ENCODE results near the gene PRR15L. TPM values are rescaled to one million over a fixed set of nuclear protein-coding genes. Genes with fewer than 3 reads are reported as not detected.

The PRR15L gene
- total and polyA plus RNA-seq, 8 donors, result 28.2 to 56.2 (median 40.8) TPM

- DNase-seq, result no peak
- no peaks in the 10 kb centered on the region for H3K27me3 ChIP-seq
- ATAC-seq, result peak; percentile 11
- H3K36me3 ChIP-seq, result peaks cover 0 to 6% of the 10 kb centered on the region in 2 donors
- intact Hi-C loops (cut with DNase I), result no loop called here
- H3K4me3 ChIP-seq, result no peak overlapping the region
- H3K27ac ChIP-seq, result peak overlapping the region in 1 of 2 donors; percentile 51
- TF ChIP-seq CTCF (IDR thresholded peaks at IDR 0.05), result no peak
- no peaks in the 10 kb centered on the region for H3K9me3 ChIP-seq
- peaks cover 15 to 41% of the 10 kb centered on the region in 2 donors for H3K4me1 ChIP-seq
These were observed 49.6 kb downstream of the PRR15L start for GRCh38 chr17:47907932-47908562.

GRCh38 chr17:47906443-47906842 lies 51.2 kb downstream of the PRR15L start:
- intact Hi-C loops (cut with DNase I), result no loop called here
- no peak for ATAC-seq
- no peak for DNase-seq
- no peak for TF ChIP-seq CTCF (IDR thresholded peaks at IDR 0.05)
- Histone ChIP-seq H3K4me3 (no peak overlapping the region), H3K36me3 (peaks cover 0 to 6% of the 10 kb centered on the region in 2 donors), H3K27ac (peak overlapping the region; percentile 70 to 77), H3K9me3 (no peaks in the 10 kb centered on the region), H3K27me3 (no peaks in the 10 kb centered on the region), H3K4me1 (peaks cover 15 to 41% of the 10 kb centered on the region in 2 donors)

GRCh38 chr17:47905221-47905733 lies 52.4 kb downstream of the PRR15L start:
- Histone ChIP-seq H3K36me3 (peaks cover 0 to 6% of the 10 kb centered on the region in 2 donors), H3K4me1 (peaks cover 15 to 51% of the 10 kb centered on the region in 2 donors), H3K27ac (peak overlapping the region; percentile 70 to 77), H3K9me3 (no peaks in the 10 kb centered on the region), H3K4me3 (no peak overlapping the region), H3K27me3 (no peaks in the 10 kb centered on the region)
- intact Hi-C loops (cut with DNase I), result no loop called here
- DNase-seq, result peak in 3 of 4 donors; percentile 67 to 77 (median 71)
- no peak for TF ChIP-seq CTCF (IDR thresholded peaks at IDR 0.05)
- ATAC-seq, result peak; percentile 89

- no peaks in the 10 kb centered on the region for H3K27me3 ChIP-seq
- H3K4me1 ChIP-seq, result peaks cover 25 to 66% of the 10 kb centered on the region in 2 donors
- ATAC-seq (no peak), DNase-seq (no peak)
- no peak overlapping the region for H3K27ac ChIP-seq
- no peak for TF ChIP-seq CTCF (IDR thresholded peaks at IDR 0.05)
- intact Hi-C loops (cut with DNase I), result no loop called here
- no peaks in the 10 kb centered on the region for H3K9me3 ChIP-seq
- no peak overlapping the region for H3K4me3 ChIP-seq
- peaks cover 0 to 21% of the 10 kb centered on the region in 2 donors for H3K36me3 ChIP-seq
These were observed 55.5 kb downstream of the PRR15L start for GRCh38 chr17:47902039-47902744.

Other genes starting within 250 kb of the PRR15L start
- gene TBX21, start 224.6 kb downstream of the PRR15L start, total RNA-seq, result 1 to 10 TPM; 2.4 to 2.8 TPM
- gene TBX21, start 224.6 kb downstream of the PRR15L start, polyA plus RNA-seq (ENCODE audit: insufficient read length in 6 of 6), result under 1 TPM in 5 of 6 donors, not detected in 1; 0.25 to 0.58 (median 0.38) TPM
- 10 to 100 TPM; 20.3 to 36.4 TPM for gene OSBPL7, start 136.1 kb downstream of the PRR15L start, total RNA-seq
- 10 to 100 TPM; 14.3 to 21.4 (median 17.6) TPM for gene OSBPL7, start 136.1 kb downstream of the PRR15L start, polyA plus RNA-seq (ENCODE audit: insufficient read length in 6 of 6)
- 10 to 100 TPM; 26.2 to 27.3 TPM for gene MRPL10, start 126.3 kb downstream of the PRR15L start, total RNA-seq
- gene MRPL10, start 126.3 kb downstream of the PRR15L start, polyA plus RNA-seq (ENCODE audit: insufficient read length in 6 of 6), result 10 to 100 TPM; 46.6 to 55.7 (median 51.2) TPM
- 1 to 10 TPM in 1 of 2 donors, under 1 TPM in 1; 0.44 to 6.7 TPM for gene LRRC46, start 126.2 kb downstream of the PRR15L start, total RNA-seq
- gene LRRC46, start 126.2 kb downstream of the PRR15L start, polyA plus RNA-seq (ENCODE audit: insufficient read length in 6 of 6), result 10 to 100 TPM in 3 of 6 donors, 1 to 10 TPM in 3; 2.4 to 16.5 (median 9.9) TPM
- 10 to 100 TPM; 26.4 to 33.1 TPM for gene SCRN2, start 116.6 kb downstream of the PRR15L start, total RNA-seq
- 10 to 100 TPM; 36.5 to 47.7 (median 43.4) TPM for gene SCRN2, start 116.6 kb downstream of the PRR15L start, polyA plus RNA-seq (ENCODE audit: insufficient read length in 6 of 6)
- 1 to 10 TPM in 1 of 2 donors, under 1 TPM in 1; 0.79 to 1.5 TPM for gene SP6, start 106.7 kb downstream of the PRR15L start, total RNA-seq
- gene SP6, start 106.7 kb downstream of the PRR15L start, polyA plus RNA-seq (ENCODE audit: insufficient read length in 6 of 6), result 1 to 10 TPM; 4.1 to 6.7 (median 4.9) TPM
- gene SP2, start 61.6 kb downstream of the PRR15L start, total RNA-seq, result 10 to 100 TPM; 14.2 to 15.2 TPM
- gene SP2, start 61.6 kb downstream of the PRR15L start, polyA plus RNA-seq (ENCODE audit: insufficient read length in 6 of 6), result 10 to 100 TPM; 21.2 to 23.0 (median 22.2) TPM
- 10 to 100 TPM; 36.4 to 40.0 TPM for gene PNPO, start 16.3 kb downstream of the PRR15L start, total RNA-seq
- 10 to 100 TPM; 10.7 to 14.4 (median 11.9) TPM for gene PNPO, start 16.3 kb downstream of the PRR15L start, polyA plus RNA-seq (ENCODE audit: insufficient read length in 6 of 6)
- gene CDK5RAP3, start 13.2 kb upstream of the PRR15L start, total RNA-seq, result 100 to 1,000 TPM; 144 to 149 TPM
- 100 to 1,000 TPM; 136 to 182 (median 166) TPM for gene CDK5RAP3, start 13.2 kb upstream of the PRR15L start, polyA plus RNA-seq (ENCODE audit: insufficient read length in 6 of 6)
- 10 to 100 TPM; 25.9 to 48.6 TPM for gene COPZ2, start 79.9 kb upstream of the PRR15L start, total RNA-seq
- gene COPZ2, start 79.9 kb upstream of the PRR15L start, polyA plus RNA-seq (ENCODE audit: insufficient read length in 6 of 6), result 10 to 100 TPM; 18.8 to 32.0 (median 23.3) TPM
- 100 to 1,000 TPM; 165 to 173 TPM for gene NFE2L1, start 90.5 kb upstream of the PRR15L start, total RNA-seq
- gene NFE2L1, start 90.5 kb upstream of the PRR15L start, polyA plus RNA-seq (ENCODE audit: insufficient read length in 6 of 6), result 100 to 1,000 TPM in 5 of 6 donors, 10 to 100 TPM in 1; 92.1 to 123 (median 111) TPM
- 10 to 100 TPM; 43.0 to 53.8 TPM for gene CBX1, start 143.6 kb upstream of the PRR15L start, total RNA-seq
- gene CBX1, start 143.6 kb upstream of the PRR15L start, polyA plus RNA-seq (ENCODE audit: insufficient read length in 6 of 6), result 100 to 1,000 TPM; 161 to 213 (median 169) TPM
- 10 to 100 TPM; 21.5 to 32.4 TPM for gene SNX11, start 149.9 kb upstream of the PRR15L start, total RNA-seq
- gene SNX11, start 149.9 kb upstream of the PRR15L start, polyA plus RNA-seq (ENCODE audit: insufficient read length in 6 of 6), result 10 to 100 TPM; 12.2 to 16.5 (median 13.2) TPM

Measured in left lung (tissue), 10 donors.